ENCODE measurements around the gene CD160.
"Not testable (repeated sequence)": the region's sequence is repeated elsewhere in the genome, so short reads cannot be mapped to it uniquely, and the experiment has no call there.

CD160 gene, protein sequence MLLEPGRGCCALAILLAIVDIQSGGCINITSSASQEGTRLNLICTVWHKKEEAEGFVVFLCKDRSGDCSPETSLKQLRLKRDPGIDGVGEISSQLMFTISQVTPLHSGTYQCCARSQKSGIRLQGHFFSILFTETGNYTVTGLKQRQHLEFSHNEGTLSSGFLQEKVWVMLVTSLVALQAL

GRCh38 chr1:145719230-145720079 is at the start of gene CD160:
Gene CD160, plus strand, starts transcription at chr1:145719499. Its CDS starts 8,829 bp downstream, at chr1:145728328.
- H3K27ac ChIP-seq: no peak within 1 kb of the TSS

DNA sequence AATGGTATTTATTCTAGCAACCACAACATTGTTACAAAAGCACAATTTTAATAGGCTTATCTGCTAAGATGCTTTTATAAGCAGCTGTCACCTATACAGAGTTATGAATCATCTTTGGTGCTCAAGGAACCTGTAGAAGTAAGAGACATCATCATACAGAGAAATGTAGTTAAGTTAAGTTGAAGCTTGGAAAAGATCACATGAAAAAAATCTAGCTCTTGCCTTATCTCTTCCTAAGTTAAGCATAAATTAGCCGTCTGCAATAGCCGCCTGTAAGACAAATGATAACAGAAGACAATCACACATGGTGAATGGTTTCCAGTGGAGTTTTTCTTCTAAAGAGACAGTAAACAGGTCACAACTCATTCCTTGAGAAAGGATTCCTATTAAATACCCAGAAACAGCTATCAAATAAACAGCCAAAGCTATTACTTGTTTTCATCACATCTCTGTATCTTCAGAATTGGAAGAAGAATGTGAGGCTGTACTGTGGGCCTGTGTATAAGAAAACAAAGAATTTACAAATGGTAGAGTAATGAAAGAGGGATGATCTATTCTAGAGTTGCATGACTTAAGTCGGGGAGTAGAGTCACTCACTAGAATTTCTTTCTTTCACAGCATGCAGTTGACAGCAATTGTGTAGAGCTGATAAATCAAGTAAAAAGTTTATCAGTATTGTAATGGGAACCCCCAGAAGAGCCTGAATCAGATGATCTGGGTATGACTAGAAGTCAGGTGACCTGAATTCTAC is 48.1 kb upstream of the CD160 start:
- H3K27ac ChIP-seq, H3K4me3 ChIP-seq: not testable (repeated sequence)

More at GRCh38 chr1:145719230-145720079, at the start of gene CD160:
- no peak within 1 kb of the TSS for H3K4me3 ChIP-seq

GRCh38 chr1:145673217-145673616 is 46.1 kb upstream of the CD160 start:
- not testable (repeated sequence) for H3K27ac ChIP-seq, H3K4me3 ChIP-seq

DNA sequence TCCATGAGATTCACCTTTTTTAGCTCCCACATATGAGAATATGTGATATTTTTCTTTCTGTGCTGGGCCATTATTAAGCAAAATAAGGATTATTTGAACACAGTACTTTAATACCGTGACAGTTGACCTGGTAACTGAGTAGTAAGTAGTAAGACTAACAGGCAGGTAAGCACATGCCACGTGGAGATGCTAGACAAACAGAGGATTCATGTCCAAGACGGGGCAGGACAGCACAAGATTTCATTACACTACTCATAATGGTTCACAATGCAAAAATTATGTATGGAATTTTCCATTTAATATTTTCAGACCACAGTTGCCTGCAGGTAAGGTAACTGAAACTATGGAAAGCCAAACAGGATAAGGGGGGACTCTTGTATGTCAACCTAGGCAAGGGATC is 34.4 kb upstream of the CD160 start:
- H3K4me3 ChIP-seq, H3K27ac ChIP-seq: not testable (repeated sequence)

- not testable (repeated sequence) for H3K27ac ChIP-seq, H3K4me3 ChIP-seq
Observed at GRCh38 chr1:145686078-145686477, 33.2 kb upstream of the CD160 start.

- Histone ChIP-seq H3K4me3 (no peak overlapping the region), H3K27ac (no peak overlapping the region)
Observed at GRCh38 chr1:145688328-145688727, 31.0 kb upstream of the CD160 start.

- peak overlapping the region in 1 of 21 experiments; percentile 66 for H3K27ac ChIP-seq
- no peak overlapping the region for H3K4me3 ChIP-seq
Observed at GRCh38 chr1:145688924-145689323, 30.4 kb upstream of the CD160 start.

DNA sequence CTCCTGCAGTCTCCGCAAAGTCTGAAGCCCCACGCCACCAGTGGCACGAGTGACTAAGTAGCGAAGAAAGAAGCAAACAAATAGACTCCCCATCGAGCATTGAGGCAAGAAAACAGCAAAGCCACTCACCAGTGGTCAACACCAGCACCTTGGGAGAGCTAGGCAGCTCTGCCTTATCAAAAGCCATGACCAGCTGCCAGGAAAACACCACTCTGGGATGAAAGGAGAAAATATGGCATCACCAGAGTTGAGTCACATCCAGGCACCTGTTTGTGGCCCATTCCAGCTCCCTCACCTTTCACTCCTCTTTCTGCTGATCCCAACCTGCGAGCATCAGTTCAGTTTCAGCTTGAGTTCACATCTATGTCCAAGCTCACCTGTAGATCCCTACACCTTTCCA is 29.4 kb upstream of the CD160 start:
- H3K27ac ChIP-seq: peak overlapping the region in 3 of 21 experiments; percentile 9 to 66 (median 55)
- no peak overlapping the region for H3K4me3 ChIP-seq

DNA sequence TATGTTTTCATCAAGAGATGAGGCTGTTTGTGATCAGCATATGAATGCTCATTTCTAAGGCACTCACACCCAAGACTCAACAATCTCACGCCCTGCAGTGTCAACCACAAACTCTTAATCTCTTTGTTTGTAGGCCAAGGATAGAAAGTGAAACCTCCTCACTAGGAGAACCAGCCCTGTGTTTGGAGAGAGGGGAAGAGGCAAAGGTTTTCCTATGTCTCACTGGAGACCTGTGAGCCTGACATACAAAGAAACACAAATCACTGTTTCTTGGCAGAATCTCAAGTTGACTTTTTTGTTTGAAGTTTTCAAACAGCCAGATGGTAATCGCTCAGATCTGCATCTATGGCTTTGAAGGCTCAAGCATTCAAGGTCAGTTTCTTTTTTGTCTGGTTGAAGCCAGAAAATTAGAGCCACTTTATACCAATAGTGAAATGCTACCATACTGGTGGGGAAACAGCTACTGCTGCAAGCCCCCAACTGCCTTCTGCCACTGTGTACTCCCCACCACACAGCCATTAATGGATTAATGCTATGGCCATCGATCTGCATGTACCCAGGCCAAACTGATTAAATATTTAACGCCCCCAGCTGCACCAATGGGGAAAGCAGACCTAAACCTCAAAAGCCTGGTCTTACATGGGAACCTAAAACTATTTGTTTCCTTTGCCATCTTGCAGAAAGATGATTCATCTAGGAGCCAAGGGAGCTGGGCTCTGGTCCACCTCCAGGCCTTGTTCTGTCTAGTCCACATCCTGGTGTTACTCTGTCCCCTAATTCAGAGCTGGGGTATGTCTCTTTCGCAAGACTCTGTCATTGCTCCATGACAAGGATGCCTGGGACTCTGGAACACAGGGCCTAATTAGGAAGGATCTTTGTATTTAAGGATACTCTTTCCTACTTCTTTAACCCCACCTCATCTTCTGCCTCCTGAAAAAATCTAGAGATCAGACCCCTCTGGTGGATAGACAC is 28.4 kb upstream of the CD160 start:
- Histone ChIP-seq H3K4me3 (no peak overlapping the region), H3K27ac (peak overlapping the region in 9 of 21 experiments; percentile 14 to 67 (median 38))

GRCh38 chr1:145692785-145693443 is 26.4 kb upstream of the CD160 start:
- no peak overlapping the region for H3K27ac ChIP-seq
- H3K4me3 ChIP-seq: no peak overlapping the region

DNA sequence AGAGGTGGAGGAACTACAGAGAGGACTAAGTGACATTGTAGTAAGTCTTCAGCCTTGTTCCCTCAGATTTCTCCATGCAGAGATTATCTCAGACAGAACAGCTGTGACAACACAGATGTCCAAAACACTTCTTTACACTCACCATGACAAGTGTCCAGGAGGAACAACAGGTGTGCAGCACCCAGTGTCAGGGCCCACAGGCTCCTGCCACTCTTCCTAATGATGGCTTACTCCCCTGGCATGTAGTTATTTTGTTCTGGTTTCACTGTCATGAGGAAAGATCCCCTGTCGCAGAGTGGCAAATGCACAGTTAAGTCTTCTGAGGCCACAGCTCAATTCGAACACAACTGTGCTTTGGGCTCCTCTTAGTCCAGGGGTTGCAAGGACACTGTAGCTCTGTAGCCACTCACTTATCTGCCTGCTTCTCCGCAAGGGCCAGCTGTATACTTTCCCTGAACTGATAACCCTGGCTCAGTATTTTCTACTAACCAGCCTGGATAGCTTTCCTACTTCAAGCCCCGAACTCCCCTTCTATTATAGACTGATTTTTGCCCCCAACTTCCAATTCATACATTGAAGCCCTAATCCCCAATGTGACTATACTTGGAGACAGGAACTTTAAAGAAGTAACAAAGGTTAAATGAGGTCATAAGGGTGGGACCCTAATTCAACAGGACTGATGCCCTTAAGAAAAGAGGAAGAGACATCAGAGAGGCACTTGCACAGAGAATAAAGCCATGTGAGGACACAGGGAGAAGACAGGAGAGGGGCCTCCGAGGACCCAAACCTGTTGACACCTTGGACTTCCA is 23.3 kb upstream of the CD160 start:
- H3K4me3 ChIP-seq: no peak overlapping the region
- no peak overlapping the region for H3K27ac ChIP-seq

- no peak overlapping the region for H3K4me3 ChIP-seq
- H3K27ac ChIP-seq: no peak overlapping the region
Observed at GRCh38 chr1:145696630-145696960, 22.7 kb upstream of the CD160 start.

- no peak overlapping the region for H3K27ac ChIP-seq
- no peak overlapping the region for H3K4me3 ChIP-seq
Observed at GRCh38 chr1:145701306-145701862, 17.9 kb upstream of the CD160 start.

DNA sequence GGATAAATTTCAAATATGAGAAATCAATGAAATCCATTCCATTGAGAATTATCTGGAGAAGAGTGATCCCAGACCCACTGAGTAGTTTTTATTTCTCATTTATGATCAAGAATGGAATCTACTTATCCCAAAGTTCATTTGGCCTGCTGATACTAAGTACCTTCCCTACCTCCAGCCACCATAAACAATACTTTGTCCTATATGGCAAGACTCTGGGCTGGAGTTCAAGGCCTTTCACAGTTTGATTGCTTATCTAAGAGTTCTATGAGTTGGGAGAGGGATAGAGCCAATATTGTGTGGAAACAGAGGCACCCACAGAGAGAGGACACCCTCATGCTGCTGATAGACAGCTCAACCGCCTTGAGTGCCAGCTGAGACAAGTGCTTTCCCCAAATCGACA is 17.2 kb upstream of the CD160 start:
- H3K4me3 ChIP-seq: no peak overlapping the region
- H3K27ac ChIP-seq: no peak overlapping the region

GRCh38 chr1:145702826-145703225 is 16.5 kb upstream of the CD160 start:
- no peak overlapping the region for H3K27ac ChIP-seq
- no peak overlapping the region for H3K4me3 ChIP-seq

GRCh38 chr1:145705622-145706021 is 13.7 kb upstream of the CD160 start:
- no peak overlapping the region for H3K27ac ChIP-seq
- no peak overlapping the region for H3K4me3 ChIP-seq

DNA sequence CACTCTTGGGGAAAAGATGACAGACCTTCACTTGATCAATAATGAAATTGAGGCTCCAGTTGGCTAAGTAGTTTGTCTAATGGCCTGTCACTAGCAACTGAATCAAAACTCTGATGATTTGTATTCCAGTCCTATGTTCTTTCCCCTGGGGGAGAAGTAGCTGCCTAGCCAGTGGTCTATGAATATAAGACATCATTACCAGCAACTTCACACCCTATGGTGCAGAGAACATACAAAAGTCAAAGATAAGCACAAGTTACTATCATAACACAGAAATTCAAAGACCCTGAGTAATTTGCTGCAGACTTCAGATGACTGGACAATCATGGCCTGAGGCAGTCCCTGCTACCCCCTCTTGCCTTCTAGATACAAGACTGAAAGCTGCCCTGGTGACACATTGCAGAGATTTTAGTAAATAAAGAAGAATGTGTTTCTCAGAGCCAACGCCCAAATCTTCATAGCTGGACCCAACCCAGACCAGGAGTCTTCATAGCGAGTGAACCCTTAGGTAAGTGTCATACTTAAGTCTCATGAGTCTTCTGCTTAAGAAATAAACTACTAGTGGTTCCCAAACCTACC is 13.1 kb upstream of the CD160 start:
- H3K27ac ChIP-seq: no peak overlapping the region
- H3K4me3 ChIP-seq: no peak overlapping the region
